Kidney epithelial cell (primary cell): ENCODE results near the gene ZNF335. TPM values are rescaled to one million over a fixed set of nuclear protein-coding genes. Genes with fewer than 3 reads are reported as not detected.

ENCODE experiments used
- DNase-seq: peaks from one replicate; pipeline ENCODE4 v3.0.0-alpha.2; 2010; ENCODE audit warnings: low read depth
- H3K27me3 ChIP-seq: 2 replicates; pipeline ENCODE4 v1.6.0; 2011; ENCODE audit warnings: low read length; ENCODE audit not compliant: control insufficient read depth, insufficient read depth
- H3K36me3 ChIP-seq: 2 replicates; pipeline ENCODE4 v1.5.1; 2011; ENCODE audit warnings: low read length; ENCODE audit not compliant: control insufficient read depth, insufficient read depth
- H3K4me3 ChIP-seq: 2 replicates; pipeline ENCODE4 v1.5.1; 2011; ENCODE audit warnings: low read depth, mild to moderate bottlenecking, control low read depth, low read length
- total RNA-seq: library from RNA; depleted of rRNA; stranded (reverse); fragments of >200 nt; gene quantifications from 2 replicates; pipeline ENCODE4 v1.2.3, GENCODE V29; 2015
- TF ChIP-seq, protein P1 (sequence below): IDR thresholded peaks from 2 replicates; pipeline ENCODE4 v1.5.1; 2011; ENCODE audit warnings: mild to moderate bottlenecking, moderate library complexity, low read length, control low read depth, inconsistent platforms; ENCODE audit not compliant: insufficient read depth, poor library complexity, severe bottlenecking

The ZNF335 gene
- total RNA-seq, 1 donor from 2014 or later = 20.3 TPM

DNA sequence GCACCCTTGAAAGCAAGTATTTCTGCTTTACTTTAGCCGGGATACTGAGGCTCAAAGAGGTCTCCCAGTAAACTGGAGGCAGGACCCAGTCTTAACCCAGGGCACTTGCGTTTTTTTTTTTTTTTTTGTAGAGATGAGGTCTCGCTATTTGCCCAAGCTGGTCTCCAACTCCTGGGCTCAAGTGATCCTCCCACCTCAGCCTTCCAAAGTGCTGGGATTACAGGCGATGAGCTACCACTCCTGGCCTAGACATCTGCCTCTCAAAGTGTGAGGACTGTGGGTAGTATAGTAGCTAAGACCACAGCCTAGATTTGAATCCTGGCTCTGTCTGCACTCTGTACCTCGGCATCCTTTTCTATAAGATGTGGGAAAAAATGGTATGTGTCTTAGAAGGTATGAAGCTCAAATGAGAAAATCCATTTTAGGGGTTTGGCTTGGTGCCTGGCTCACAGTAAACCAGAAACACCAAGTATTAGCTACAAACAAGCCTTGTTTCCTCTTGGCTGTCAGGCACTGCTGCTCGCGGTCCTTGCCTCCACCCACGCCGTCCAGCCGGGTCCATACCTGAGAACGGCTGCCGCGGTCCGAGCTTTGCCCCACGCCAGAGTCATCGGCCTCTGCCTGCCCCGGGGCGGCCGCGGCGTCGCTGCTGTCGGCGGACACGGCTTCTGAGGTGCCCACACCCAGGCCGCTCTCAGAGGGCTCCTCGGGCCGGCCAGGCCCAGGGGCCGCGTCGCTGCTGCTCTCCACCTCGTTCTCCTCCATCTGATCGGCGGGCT is 1.2 kb downstream of the ZNF335 start:
- no peak for DNase-seq
- Histone ChIP-seq H3K27me3 (no peaks in the 10 kb centered on the region), H3K4me3 (peak overlapping the region; percentile 84), H3K36me3 (peaks cover 1% of the 10 kb centered on the region)
- TF ChIP-seq, protein P1, sequence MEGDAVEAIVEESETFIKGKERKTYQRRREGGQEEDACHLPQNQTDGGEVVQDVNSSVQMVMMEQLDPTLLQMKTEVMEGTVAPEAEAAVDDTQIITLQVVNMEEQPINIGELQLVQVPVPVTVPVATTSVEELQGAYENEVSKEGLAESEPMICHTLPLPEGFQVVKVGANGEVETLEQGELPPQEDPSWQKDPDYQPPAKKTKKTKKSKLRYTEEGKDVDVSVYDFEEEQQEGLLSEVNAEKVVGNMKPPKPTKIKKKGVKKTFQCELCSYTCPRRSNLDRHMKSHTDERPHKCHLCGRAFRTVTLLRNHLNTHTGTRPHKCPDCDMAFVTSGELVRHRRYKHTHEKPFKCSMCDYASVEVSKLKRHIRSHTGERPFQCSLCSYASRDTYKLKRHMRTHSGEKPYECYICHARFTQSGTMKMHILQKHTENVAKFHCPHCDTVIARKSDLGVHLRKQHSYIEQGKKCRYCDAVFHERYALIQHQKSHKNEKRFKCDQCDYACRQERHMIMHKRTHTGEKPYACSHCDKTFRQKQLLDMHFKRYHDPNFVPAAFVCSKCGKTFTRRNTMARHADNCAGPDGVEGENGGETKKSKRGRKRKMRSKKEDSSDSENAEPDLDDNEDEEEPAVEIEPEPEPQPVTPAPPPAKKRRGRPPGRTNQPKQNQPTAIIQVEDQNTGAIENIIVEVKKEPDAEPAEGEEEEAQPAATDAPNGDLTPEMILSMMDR = no peak

DNA sequence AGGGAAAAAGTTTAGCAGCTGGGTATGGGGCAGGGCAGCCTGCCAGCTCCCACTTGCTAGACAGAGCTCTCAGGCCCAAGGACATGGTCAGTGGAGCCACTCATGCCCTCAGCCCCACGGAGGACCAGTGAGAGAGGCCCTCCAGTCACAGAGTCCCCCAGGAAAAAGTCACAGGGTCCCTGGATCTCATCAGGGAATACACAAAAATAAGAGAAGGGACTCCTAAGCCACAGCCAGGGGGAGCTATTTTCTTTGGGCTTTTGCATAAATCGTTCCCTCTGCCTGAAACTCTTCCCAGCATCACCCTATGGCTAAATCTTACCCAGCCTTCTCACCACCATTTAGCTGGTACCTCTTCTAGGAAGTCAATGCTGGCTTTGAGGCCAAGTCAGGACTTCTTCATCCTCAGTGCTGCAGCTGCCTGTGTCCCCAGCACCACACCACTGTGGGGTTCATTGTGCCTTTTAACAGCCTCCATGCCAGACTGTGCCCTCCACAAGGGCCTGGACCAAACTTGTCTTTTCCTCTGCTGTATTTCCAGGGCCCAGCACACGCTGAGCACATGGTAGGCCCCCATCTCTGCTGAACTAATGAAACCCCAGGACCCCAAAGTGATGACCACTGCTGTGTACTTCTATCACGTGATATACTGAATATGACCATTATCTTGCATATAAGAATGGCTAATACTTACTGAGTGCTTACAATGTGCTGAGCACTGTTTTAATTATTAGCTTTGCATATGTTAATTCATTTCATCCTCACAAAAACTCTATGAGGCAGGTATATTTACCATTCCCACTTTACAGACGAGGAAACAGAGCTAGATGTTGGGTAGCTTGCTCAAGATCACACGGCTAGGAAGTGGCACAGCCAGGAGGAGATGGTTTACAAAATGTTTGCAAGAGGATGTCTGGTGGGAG is 2.0 kb downstream of the ZNF335 start:
- H3K27me3 ChIP-seq = no peaks in the 10 kb centered on the region
- peak; percentile 18 for DNase-seq
- TF ChIP-seq, protein P1 = peak; percentile 77
- H3K4me3 ChIP-seq = no peak overlapping the region
- H3K36me3 ChIP-seq = peaks cover 3% of the 10 kb centered on the region

DNA sequence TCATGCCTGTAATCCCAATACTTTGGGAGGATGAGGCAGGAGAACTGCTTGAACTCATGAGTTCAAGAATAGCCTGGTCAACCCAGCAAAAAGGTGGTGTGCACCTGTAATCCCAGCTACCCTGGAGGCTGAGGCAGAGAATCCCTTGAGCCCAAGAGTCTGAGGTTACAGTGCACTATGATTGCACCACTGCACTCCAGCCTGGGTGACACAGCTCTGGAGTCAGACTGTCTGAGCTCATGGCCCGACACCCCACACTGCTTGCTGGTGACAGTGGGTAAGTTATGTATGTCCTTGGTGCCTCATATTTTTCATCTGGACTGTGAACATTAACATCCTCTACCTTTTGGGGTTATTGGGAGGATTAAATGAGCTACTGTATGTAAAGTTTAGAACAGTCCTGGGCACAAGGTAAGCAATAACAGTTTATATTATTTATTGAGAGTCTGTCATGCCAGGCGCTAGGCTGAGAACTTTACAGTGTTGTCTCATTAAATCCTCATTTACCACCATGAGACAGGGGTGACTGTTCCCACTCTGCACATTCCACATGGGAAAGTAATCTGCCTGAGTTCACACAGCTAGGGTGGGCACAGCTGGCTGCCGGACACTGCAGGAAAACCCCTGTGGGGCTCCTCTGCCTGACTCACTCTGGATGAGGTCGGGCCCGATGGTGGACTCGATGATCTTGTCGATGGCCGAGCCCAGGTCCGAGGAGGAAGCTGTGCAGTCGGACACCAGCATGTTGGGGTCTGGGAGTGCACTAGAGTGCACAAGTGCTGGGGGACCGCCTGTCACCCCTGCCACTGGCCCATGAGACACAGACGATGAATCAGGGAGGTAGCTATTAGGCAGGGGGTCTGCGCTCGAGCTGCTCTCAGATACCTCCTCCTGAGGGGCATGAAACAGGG is 2.9 kb downstream of the ZNF335 start:
- H3K36me3 ChIP-seq = peaks cover 3% of the 10 kb centered on the region
- DNase-seq = no peak
- TF ChIP-seq, protein P1 = no peak
- H3K27me3 ChIP-seq = no peaks in the 10 kb centered on the region
- no peak overlapping the region for H3K4me3 ChIP-seq

DNA sequence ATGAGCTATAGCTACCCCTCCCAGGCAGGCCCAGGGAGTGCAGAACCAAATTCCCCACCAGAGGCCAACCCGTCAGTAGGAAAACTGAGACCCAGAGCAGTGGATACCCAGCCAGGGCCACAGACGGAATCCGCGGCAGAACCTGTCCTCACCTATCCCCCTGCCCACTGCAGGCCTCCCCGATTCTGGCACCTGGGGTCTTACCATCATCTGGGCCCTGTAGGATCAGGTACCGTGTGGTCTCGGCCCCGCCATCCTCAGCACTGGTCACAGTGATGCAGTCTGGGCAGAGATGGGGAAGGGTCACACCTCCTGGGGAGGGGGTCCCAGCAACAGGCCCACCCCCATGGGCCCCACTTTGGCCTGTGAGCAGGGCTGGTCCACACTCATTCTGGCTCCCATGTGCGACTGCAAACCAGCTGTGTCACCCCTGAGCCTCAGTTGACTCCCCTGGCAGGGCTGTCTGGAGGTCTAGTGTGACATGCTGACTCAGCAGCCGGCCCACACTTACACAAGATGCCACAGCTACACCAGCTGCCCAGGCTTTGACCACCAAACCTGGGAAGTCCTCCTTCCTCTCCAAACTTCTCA is 3.8 kb downstream of the ZNF335 start:
- no peak for DNase-seq
- no peak overlapping the region for H3K4me3 ChIP-seq
- peaks cover 4% of the 10 kb centered on the region for H3K36me3 ChIP-seq
- TF ChIP-seq, protein P1 = no peak
- H3K27me3 ChIP-seq = no peaks in the 10 kb centered on the region

DNA sequence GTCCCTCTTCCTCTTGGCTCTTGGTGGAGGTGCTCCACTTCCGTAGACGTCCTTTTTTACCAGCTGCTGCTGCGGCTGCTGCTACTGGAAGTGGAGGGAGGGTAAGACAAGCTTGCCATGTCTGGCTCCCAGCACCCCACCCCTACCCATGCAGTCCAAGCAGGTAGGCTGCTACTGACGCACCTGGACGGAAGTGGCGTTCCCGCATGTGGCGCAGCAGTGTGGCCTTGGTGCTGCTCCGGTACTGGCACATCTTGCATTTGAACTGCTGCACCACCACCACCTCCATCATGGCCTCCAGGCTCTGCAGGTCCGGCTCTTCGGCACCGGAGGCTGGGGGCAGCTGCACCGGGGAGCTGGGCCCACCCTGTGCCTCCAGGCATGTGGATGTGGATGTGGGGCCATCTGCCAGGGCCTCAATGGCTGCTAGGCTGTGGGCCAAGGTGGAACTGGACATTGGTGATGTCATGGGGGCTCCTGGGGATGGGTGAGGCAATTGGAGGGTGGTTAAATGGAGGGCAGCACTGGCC is 4.4 kb downstream of the ZNF335 start:
- no peaks in the 10 kb centered on the region for H3K27me3 ChIP-seq
- DNase-seq = no peak
- peaks cover 4% of the 10 kb centered on the region for H3K36me3 ChIP-seq
- no peak overlapping the region for H3K4me3 ChIP-seq
- TF ChIP-seq, protein P1 = no peak
